ENCODE measurements around the gene CCDC102B. TPM values are rescaled to one million over a fixed set of nuclear protein-coding genes. Genes with fewer than 3 reads are reported as not detected.

The CCDC102B gene
- total RNA-seq, 6 experiments from 2014 or later, result 1.2 to 3.5 (median 2.5) TPM

DNA sequence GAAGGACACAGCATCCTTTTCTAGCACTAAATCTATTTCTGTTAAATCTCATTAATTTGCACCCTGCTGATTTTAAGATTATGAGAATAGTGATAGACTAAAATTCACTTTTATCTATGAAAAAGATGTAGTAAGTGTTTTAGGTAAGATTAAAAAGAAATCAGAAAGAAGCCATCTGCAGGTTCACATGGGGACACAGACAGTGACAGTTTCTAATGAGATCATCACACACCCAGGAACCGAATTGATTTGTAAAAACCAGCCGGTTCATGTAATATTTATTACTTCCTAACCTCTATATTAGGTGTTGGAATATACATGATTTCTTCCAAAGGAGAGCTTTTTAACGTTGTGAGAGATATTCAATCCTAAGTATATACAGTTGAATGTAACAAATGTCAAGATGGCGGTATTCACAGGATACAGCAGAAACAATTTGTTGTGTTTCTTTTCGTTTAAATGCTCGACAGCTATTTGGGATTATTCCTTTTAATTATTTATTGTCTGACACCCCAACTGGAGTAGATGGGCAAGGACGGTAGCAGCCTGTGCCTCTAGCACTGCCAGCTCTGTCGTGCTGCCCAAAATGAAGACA, 223.4 kb downstream of the CCDC102B start:
- TF ChIP-seq, protein P1, sequence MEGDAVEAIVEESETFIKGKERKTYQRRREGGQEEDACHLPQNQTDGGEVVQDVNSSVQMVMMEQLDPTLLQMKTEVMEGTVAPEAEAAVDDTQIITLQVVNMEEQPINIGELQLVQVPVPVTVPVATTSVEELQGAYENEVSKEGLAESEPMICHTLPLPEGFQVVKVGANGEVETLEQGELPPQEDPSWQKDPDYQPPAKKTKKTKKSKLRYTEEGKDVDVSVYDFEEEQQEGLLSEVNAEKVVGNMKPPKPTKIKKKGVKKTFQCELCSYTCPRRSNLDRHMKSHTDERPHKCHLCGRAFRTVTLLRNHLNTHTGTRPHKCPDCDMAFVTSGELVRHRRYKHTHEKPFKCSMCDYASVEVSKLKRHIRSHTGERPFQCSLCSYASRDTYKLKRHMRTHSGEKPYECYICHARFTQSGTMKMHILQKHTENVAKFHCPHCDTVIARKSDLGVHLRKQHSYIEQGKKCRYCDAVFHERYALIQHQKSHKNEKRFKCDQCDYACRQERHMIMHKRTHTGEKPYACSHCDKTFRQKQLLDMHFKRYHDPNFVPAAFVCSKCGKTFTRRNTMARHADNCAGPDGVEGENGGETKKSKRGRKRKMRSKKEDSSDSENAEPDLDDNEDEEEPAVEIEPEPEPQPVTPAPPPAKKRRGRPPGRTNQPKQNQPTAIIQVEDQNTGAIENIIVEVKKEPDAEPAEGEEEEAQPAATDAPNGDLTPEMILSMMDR (IDR thresholded peaks at IDR 0.05), result no peak
- no peak for DNase-seq
- H3K4me3 Mint-ChIP-seq, result no peak overlapping the region
- no peak overlapping the region for H3K27ac Mint-ChIP-seq
- no peaks in the 10 kb centered on the region for H3K27me3 Mint-ChIP-seq (ENCODE audit: insufficient read depth)
- H3K9me3 Mint-ChIP-seq, result no peaks in the 10 kb centered on the region
- H3K4me1 Mint-ChIP-seq (ENCODE audit: low read depth), result no peaks in the 10 kb centered on the region
- no peaks in the 10 kb centered on the region for H3K36me3 Mint-ChIP-seq (ENCODE audit: low read depth)

DNA sequence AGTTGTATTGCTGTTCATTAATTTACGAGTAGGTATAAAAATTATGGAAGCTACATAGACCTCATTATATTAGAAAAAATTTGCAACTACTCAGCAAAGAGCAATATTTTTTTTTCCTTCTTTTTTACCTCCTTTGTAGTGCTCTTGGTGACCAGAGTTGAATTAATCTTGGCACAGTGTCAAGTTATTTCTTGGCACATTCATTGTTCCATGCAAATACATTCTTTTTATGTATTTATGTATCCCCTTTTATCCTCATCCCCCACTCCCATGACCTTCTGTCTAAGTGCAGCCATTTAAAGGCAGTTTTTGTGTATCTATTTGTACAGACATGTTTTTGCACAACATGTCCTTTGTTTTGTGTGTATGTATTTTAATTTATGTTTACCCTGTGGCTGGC, 224.5 kb downstream of the CCDC102B start:
- no peaks in the 10 kb centered on the region for H3K36me3 Mint-ChIP-seq (ENCODE audit: low read depth)
- no peak for DNase-seq
- H3K27ac Mint-ChIP-seq, result no peak overlapping the region
- H3K9me3 Mint-ChIP-seq, result no peaks in the 10 kb centered on the region
- H3K4me3 Mint-ChIP-seq, result no peak overlapping the region
- TF ChIP-seq, protein P1 (IDR thresholded peaks at IDR 0.05), result no peak
- no peaks in the 10 kb centered on the region for H3K4me1 Mint-ChIP-seq (ENCODE audit: low read depth)
- no peaks in the 10 kb centered on the region for H3K27me3 Mint-ChIP-seq (ENCODE audit: insufficient read depth)

DNA sequence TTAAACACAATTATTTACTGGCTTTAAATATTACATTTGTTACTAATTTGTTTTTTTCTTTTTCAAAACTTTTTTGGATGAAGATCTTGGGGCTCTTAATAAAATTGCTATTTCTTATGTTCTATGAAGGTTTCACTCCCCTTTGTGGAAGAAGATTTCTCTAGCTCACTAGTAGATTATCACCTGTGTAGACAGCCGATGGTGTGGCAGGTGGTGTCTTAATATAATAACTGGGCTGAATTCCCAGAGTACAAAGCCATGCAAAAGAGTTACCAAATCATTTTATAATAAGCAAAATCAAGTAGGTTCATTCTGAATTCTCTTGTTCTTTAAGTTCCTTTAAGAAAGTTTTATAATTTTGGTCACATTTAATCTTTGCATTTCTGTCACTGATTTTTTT, 233.7 kb downstream of the CCDC102B start:
- Mint-ChIP-seq H3K27me3 (ENCODE audit: insufficient read depth) (no peaks in the 10 kb centered on the region), H3K9me3 (peaks cover 9% of the 10 kb centered on the region; the same call in 1 of the 2 replicates), H3K4me3 (no peak overlapping the region), H3K4me1 (ENCODE audit: low read depth) (no peaks in the 10 kb centered on the region), H3K36me3 (ENCODE audit: low read depth) (no peaks in the 10 kb centered on the region), H3K27ac (no peak overlapping the region)
- no peak for DNase-seq
- TF ChIP-seq, protein P1 (IDR thresholded peaks at IDR 0.05), result no peak

DNA sequence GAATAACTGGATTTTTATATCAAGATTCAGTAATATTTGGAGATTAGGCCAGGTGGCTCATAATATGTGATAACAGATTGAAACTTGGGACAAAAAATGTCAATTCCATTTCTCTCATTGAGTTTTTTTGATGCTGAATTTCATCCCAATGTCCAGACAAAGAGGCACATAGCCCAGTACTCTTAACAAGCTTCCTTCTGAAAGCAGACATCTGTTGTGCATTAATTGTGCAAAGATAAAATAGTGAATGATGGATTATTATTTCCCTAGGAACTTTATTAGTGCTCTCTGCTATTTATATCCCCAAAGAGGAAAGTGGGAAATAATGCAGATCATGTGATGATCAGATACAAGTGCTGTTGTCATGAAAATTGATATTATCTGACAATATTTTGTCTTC, 234.1 kb downstream of the CCDC102B start:
- Mint-ChIP-seq H3K27ac (no peak overlapping the region), H3K27me3 (ENCODE audit: insufficient read depth) (no peaks in the 10 kb centered on the region), H3K4me1 (ENCODE audit: low read depth) (no peaks in the 10 kb centered on the region), H3K9me3 (peaks cover 9% of the 10 kb centered on the region; the same call in 1 of the 2 replicates), H3K36me3 (ENCODE audit: low read depth) (no peaks in the 10 kb centered on the region), H3K4me3 (no peak overlapping the region)
- no peak for DNase-seq
- TF ChIP-seq, protein P1 (IDR thresholded peaks at IDR 0.05), result no peak

DNA sequence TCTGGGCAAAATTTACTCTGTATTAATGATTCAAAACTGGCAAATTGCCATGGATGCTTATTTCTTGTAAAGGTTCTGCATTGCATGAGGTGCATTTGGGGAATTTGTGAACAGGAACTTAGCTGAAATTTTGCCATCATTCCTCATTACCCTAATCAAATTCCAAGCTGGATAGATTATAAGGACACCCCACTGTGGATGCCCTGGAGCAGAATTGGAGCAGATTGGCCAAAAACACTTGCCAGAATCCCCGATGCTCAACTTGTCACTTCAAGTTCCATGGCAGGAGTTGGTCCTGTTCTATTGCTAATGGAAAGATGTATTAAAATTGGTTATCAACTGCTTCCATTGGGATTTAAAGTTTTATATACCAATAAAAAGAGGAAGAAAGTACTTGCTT, 237.9 kb downstream of the CCDC102B start:
- Mint-ChIP-seq H3K36me3 (ENCODE audit: low read depth) (no peaks in the 10 kb centered on the region), H3K4me3 (no peak overlapping the region), H3K27me3 (ENCODE audit: insufficient read depth) (peaks cover under 1% of the 10 kb centered on the region; the same call in 1 of the 2 replicates), H3K4me1 (ENCODE audit: low read depth) (no peaks in the 10 kb centered on the region), H3K27ac (no peak overlapping the region), H3K9me3 (peaks cover 4% of the 10 kb centered on the region; the same call in 1 of the 2 replicates)
- no peak for DNase-seq
- TF ChIP-seq, protein P1 (IDR thresholded peaks at IDR 0.05), result no peak
